HTERT RPE-1 (cell line): ENCODE measurements around the gene CDK18.

ENCODE experiments used
- in situ Hi-C: fragments of 300-500 bp; cut with MboI; formaldehyde crosslinking; loops from 4 replicates; pipeline ENCODE4 v1.14.3; 2020; ENCODE audit warnings: low sequenced_read_pairs

Gene CDK18

DNA sequence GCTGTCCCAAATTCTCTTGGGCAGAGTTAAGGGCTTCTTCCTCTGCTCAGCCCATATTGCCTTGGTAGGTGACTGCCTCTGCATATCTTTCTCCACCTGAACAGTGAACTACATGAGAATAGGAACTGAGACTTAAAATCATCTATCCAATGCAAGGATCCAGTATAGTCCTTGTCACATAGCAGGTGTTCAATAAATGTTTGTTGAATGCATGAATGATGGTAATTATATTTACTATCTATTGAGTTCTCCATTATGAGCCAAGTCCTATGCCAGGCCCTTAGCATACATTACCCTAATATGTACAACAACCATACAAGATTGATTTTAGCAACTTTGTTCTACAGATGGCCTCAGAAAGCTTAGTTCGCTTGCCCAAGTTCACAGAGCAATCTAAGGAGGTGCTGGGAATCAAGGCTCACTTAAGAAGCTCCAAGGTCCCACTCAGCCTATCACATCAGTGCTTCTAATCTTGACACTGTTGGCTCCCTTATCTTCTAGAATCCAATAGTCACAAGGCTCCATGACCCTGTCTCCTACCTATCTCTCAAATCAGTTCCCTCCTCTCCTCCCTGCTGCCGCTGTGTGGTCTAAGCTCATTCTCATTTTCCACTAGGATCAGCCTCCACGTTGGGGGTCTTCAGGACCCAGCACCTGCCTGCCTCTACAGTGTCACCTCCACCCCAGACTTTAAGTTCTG is 2.2 kb upstream of the CDK18 start:
- in situ Hi-C loops, result no loop called here

DNA sequence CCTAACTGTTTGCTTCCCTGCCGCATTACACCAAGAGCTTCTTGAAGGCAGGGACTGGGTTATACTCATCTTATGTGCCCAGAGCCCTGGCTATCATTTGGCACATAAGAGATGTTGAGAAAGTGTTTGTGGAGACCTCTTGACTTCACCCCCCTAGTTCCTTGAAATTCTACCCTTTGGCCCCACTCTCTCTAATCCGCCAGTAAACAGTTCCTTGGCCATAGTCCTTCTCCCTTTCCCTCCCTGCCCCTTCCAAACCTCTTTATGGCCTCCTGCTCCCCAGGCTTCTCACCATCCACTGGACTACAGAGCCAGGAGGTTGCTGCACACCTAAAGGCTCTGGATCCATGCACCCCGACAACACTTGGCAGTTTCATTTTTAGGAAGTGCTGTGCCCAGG is 1.5 kb upstream of the CDK18 start:
- in situ Hi-C loops, result no loop called here

DNA sequence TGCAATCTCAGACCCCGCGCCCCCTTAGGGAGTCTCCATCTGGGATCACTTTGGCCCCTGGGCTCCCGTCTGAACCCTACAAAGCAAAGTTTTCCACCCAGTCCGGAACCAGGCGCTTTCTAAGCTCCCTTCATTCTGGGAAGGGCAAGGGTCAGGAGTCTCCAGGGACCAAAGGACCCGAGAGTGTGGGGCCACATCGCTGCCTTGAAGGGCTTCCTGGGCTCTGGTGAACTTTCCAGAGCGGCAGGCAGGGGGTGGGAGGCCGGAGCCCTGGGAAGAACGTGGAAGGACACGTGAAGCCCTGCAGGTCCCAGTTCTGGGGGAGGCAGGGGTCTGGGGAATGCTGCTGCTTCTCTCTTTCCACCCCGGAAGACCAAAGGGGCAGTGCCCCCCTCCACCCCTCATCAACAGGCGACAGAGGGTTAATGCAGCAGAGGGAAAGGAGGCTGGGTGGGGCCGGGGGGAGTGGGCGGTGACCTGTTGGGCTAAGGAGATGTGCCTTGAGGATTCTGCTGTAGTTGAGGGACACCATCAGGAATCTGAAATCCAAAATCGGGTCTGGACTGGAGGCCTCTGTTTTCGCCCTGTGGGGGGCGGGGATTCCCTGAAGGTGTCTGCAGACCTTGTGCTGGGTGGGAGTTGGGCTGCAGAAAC is 734 bp downstream of the CDK18 start:
- in situ Hi-C loops, result no loop called here

DNA sequence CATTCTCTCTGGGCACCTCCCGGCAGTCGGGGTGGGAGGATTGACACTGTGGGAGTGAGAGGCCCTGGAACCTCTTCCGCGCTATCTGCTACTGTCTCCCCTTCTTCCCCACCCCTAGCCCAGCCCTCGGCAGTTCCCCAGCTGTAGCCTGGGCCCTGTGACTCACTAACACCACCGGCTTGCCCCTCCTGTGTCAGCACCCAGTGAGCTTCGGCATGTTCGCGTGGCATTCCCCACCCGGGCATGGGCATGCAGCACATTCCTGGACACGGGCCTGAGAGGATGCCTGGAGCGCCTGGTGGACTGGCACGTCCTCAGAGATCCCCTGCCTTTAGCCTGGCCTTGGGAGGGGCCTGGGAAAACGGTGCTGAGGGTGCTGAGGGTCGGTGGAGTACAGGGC is 1.3 kb downstream of the CDK18 start:
- in situ Hi-C loops, result no loop called here

DNA sequence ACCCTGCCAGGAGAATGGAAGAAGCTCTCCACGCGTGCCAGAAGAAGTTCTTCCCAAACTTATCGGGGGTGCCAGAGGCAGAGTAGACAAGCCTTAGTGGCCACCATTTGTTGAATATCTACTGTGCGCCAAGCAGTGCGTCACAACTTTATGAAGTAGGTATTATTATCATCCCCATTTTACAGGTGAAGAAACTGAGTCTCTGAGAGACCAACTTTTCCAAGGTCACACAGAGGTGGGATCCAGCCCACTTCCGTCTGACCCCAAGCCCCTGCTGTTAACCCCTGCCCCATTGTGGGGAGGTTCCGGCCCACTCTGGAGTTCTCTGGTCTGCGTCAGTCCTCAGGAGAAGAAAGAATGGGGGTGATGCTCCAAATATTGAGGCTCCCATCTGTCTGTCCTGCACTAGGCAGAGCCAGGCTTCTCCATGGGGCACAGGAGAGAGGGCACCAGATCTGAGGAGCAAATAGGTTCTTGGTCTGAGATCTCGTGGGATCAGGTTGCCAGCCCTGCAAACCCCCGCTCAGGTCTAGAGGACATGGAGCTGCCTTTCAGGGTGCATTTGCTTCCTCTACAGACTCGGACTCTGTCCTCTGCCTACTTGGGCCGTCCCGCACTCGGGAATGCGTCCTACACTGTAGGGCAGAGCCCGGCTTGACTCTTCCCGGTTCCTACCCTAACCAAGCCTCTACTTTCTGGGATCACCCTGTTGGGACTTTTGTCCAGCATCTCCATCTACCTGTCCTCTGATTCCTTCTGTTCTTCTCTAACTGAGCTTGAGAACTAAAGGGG is 2.1 kb downstream of the CDK18 start:
- in situ Hi-C loops, result no loop called here

DNA sequence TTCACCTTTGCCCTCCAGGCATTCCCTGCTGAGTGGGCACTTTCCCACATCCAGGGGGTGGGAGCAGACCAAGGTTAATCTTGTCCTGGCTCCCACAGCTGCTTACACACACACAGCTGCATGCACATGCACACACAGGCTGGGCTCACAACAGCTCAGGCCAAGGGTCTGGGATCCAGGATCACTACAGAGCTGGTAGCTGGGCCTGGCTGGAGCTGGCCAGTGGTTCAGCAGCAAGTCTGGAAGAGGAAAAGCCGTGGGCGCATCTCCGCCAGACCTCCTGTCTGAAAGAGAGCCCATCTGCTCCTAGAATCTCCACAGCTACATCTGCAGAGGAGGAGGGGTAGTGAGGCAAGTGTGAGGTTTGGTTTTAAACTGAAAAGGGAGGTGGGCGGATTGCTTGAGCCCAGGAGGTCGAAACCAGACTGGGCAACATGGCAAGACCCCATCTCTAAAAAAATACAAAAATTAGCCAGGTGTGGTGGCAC is 3.8 kb downstream of the CDK18 start:
- in situ Hi-C loops, result no loop called here

DNA sequence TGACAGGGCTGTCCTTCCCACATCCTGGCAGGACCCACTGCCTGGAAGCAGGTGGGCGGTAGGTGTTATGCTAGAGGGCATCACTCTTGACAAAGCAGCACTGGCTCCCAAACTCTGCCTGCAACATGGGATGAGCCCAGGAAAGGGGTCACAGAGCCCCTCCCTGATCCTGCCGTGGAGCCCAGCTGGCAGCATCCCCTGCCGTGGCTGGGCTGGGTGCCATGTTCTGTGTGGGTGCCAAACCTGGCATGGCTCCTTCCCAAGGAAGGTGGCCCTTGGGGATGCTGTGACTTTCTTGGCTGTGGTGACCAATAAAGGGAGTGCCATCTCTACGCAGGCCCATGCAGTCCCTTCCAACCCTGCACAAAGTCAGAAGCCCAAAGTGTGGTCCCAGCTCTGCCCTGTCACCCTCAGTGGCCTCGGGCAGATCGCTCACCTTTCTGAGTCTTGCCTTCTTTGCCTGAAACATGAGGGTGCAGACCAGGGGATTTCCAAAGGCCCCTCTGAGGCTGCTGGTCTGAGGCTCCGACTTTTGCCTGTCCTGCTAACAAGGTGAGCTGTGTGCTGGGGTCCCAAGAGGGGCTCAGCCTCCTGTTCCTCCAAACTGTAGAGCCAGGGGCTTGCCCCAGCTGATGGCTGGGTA is 6.0 kb downstream of the CDK18 start:
- in situ Hi-C loops, result no loop called here

DNA sequence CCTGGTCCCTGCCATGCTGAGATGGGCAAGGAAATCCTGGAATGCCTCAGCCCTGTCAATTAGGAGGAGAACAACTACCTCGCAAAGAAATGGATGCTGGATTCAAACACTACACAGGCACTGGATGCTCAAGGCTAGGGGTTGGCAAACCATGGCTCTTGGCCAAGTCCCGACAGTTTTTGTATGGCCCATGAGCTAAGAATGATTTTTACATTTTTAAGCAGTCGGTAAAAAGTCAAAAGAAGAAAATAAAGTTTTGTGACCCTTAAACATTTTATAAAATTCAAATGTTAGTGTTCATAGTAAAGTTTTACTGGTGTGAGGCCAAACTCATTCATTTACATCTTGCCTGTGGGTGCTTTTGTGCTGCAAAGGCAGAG is 6.5 kb downstream of the CDK18 start:
- in situ Hi-C loops, result no loop called here

DNA sequence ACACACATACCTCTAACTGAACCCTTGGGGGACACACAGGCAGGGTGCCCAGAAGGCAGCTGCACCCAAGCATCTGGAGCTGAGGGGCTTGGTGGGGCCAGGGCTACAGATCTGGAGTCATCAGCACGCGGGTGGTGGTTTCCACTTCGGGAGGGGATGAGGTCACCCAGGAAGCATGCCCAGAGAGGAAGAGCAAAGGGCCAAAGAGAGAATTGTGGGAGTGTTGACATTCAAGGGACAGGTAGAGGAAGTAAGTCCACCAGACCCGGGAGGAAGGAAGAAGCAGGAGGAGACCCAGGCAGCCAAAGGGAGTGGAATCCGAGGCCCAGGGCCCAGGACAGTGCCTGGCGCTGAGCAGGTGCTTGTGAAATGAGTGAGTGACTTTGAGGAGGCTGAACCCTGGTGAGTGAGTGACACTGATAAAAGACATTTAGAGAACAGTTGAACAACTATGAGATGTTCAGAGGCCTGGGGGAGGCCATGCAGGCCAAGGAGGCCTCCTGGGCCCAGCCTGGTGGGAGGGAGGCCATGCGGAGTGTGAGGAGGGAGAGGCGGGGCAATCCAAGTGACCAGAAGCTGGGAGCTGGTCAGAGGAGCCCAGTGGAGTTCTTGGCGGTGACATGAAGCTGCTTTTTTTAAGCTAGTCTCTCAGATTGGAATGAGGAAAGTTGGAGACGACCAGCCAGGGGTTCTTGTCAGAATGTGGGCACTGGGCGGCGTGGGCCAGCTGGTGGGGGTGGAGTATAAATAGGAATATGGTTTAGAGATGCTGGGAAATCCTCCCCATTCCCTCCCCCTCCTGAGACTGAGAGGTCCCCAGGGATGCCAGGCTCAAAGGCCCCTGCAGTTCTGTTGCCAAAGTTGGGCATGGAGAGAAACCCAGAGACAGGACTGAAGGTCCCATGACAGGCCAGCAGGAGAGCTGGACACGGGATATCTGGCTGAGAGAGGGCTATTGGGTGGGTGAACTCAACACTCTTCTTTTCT is 7.9 kb downstream of the CDK18 start:
- in situ Hi-C loops, result no loop called here

DNA sequence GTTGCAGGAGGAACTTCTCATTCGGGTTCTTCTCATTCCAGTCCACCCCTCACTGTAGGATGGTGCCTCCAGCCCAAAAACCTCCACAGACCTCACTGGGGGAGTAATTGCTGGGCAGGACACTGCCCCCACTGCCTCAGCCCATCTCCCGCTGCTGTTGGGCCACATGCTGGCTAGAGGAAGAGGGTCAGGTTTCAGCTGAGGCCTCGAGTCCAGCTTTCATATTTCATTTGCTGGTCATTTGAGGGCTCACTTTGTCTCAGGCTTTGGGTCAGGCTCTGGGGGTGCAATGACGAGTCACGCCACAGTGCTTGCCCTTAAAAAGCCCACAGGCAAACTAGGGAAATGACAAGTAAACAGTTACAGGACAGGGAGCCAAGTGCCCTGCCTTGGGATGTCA is 9.3 kb downstream of the CDK18 start:
- in situ Hi-C loops, result no loop called here

DNA sequence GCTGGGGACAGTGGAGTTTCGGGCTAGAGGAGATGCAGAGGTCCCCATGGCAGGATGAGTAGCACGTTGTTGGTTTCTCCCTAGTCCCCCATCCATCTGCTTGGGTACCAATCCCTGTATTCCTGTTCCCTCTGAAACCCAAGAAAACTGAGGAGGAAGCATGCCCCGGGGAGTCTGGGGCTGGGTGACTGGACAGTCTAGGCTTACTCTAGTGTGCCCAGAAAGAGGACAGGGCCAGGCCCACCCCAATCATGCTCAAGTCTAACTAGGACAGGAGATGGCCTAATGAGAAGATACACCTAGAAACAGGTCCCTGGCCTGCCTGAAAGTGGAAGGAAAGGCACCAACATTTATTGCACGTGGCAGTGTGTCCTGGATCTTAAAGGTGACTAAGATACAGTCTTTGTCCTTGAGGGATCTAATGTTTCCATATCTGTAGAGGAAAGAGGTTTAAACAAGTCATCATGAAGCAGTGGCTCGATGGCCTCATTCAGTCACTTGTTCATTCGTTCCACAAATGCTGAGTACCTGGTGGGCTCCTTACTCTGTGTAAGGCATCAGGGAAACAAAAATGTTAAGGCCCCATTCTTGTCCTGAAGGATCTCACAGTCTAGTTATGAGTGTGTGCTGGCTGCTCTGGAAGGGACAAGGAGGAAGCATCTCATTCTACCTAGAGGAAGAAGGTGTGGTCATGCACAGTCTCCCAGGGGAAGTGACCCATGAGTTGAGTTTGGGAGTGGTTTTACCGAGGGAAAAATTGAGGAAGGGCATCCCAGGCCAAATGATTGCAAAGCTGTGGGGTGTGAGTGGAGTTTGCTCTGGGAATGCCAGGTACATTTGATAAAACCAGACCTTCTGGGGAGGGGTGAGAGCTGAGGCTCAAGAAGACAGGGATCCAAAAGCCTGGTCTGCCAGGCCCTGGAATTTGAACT is 10.0 kb downstream of the CDK18 start:
- in situ Hi-C loops, result no loop called here

DNA sequence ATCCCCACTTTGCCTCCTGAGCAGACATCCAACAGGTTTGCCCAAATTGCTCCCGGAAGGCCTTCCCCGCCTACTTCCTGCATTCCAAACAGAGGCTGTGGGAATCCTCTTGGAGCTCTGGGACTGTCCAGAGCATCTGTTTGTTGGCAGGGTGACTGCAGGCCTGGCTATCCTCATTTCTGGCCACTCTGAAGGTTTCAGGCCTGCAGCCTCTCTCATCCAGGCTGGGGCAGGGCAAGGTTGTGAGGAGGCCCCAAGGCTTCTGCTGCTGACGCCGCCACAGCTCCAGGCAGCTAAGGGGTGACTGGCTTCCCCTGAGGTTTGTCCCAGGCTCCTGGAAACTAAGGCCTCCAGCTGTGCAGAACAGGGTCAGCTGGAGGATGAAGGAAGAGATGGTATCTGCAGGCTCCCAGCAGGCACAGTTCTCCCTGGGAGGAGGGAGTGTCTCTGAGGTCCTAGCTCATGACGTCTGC is 11.3 kb downstream of the CDK18 start:
- in situ Hi-C loops, result no loop called here

DNA sequence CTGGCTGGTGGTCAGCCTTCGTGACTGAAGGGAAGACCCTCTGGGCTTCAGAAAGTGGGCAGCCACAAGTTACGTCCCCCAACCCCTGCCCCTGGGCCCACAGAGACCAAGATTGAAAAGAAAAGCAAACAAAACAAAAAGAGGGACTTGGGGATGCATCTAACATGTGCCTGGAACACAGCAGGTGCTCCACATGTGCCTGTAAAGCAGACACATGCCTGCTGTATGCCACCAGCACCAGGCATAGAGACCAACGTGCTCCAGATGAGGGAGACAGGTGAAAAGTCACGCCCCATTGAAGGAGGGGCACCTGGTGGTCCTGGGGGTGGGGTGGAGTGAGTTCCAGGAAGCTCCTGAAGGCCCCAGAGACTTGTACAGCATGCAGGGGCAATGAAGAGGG is 11.9 kb downstream of the CDK18 start:
- in situ Hi-C loops, result no loop called here

DNA sequence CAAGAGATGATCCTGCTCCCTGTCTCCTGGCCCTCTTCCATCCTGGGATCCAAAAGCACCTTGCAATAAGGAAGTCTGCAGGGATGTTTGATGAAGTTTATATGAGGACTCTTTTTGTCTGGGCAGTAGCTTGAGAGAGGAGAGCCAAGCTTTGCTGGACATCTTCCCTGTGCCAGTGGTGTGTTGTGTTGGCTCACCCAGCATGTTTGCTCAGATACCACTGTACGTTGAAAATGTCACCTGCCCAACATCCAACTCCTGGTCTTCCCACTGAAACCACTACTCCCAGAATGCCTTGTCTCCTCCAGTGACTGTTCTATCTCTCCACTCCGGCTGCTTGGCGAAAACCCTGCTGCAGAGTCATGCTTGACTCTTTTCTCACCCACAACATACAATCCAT is 12.8 kb downstream of the CDK18 start:
- in situ Hi-C loops, result no loop called here

DNA sequence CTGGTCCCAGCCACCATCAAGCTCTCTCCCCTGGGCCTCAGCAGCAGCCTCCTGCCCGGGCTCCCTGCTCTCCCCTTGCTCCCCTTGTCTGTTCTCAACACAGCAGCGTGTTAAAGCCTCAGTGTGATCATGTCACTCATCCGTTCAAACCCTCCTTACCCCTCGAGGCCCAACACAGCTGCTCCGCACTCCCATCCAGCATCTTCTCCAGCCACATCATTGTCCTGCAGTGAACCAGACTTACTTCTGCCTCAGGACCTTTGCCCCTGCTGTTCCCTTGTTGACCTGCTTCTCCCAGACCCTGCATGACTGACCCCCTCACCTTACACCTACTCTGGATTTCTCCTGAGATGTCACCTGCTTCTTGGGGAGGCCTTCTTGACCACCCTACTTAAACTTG is 13.3 kb downstream of the CDK18 start:
- in situ Hi-C loops, result no loop called here

DNA sequence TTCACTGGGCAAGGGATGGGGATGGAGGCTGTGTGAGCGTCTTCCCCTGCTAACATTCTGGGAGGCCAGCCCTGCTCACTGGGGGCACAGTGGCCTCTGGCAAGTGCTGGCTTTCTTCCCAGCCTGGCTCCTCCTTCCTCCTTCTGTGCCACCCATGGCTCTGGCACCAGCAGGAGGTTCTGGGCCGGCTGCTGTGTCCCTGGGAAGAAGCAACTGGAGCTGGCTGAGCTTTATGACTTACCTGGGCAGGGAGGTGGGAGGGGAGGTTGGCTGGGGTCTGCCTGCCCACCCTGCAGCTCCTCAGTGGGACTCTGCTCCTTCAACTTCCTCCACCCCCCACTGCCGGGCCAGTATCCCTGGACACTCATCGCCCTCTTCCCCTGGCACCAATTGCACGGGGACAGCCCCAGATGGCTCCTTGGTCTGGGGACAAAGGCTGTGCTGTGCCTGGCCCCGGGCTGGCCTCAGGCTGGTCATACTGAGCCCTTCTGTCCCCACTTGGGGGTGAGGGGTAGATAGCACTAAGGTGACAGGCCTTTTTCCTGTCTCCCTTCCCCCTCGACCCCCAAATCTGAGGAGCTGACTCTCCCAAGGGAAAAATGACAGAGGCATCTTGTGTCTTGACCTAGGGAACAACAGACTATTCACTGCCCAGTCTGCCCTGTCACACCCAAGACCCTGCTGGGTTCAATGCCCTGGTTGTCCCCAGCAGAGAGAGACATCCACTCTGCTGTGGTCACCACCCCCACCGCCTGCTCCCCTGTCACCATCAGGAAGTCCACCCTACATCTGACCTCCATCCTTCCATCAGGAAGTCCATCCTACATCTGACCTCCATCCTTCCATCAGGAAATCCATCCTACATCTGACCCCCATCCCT is 14.4 kb downstream of the CDK18 start:
- in situ Hi-C loops, result no loop called here

DNA sequence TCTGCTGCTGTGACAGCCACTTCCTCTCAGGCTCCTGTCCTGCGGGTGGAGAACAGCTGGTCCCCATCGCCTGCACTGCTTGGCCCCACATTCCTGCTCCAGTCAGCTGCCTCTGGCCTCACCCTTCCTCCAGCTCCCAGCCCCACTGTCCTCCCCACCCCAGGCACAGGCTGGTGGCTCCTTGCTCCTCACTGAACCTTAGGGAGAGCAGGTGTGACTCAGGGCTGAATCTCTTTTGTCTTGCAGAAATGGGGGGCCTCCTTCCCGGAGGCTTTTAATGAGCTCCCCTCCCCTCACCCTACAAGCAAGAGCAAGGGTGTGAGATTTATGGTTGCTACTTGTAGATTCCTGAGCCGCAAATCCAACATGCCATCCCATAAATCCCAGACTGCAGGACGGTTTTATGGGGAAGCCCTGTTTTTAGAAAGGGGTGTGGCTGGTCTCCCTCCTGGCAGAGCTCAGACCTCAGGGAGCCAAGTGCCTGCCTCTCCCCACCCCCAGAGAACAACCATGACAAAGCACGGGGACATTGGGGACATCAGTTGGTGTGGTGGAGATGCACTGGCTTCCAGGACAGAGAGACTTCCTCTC is 15.2 kb downstream of the CDK18 start:
- in situ Hi-C loops, result no loop called here

DNA sequence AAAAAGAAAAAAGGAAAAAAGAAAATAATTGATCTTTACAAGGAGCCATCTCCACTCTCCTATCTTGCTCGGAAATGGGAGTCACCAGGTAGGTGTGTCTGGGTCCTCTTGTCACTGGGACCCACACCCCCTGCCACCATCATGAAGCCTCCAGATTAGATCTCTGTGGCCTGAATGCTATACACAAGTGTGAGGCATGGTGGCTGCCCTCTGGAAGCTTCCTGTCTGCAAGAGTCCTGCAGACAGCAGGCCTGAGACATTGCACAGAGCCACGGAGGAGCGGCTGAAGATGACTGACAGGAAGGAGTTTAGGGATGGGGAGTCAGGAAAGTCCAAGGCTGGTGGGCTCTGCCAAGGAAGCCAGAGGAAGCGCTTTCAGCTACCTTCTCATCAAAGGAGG is 16.2 kb downstream of the CDK18 start:
- in situ Hi-C loops, result no loop called here
